Right kidney (tissue), 1 donor: Measurements from ENCODE around the gene FEM1B.

Experiments
- DNase-seq: peaks from one replicate; pipeline ENCODE4 v3.0.0-alpha.2; 2016

Gene FEM1B

GRCh38 chr15:68322796-68323195, 45.3 kb downstream of the FEM1B start:
- no peak for DNase-seq

GRCh38 chr15:68325726-68326125, 48.2 kb downstream of the FEM1B start:
- DNase-seq, result no peak

- DNase-seq, result no peak
Measured at GRCh38 chr15:68326711-68327354, 49.3 kb downstream of the FEM1B start.

GRCh38 chr15:68328443-68328842, 50.9 kb downstream of the FEM1B start:
- no peak for DNase-seq

GRCh38 chr15:68328964-68329363, 51.4 kb downstream of the FEM1B start:
- DNase-seq, result no peak

GRCh38 chr15:68330416-68330815, 52.9 kb downstream of the FEM1B start:
- no peak for DNase-seq

GRCh38 chr15:68330901-68331300, 53.4 kb downstream of the FEM1B start:
- no peak for DNase-seq

GRCh38 chr15:68332266-68332665, 54.7 kb downstream of the FEM1B start:
- no peak for DNase-seq

GRCh38 chr15:68333775-68334470, 56.4 kb downstream of the FEM1B start:
- no peak for DNase-seq

GRCh38 chr15:68334661-68335124, 57.1 kb downstream of the FEM1B start:
- no peak for DNase-seq

- no peak for DNase-seq
Measured at GRCh38 chr15:68335251-68335650, 57.7 kb downstream of the FEM1B start.

GRCh38 chr15:68335655-68336054, 58.1 kb downstream of the FEM1B start:
- no peak for DNase-seq

GRCh38 chr15:68336516-68336915, 59.0 kb downstream of the FEM1B start:
- no peak for DNase-seq

GRCh38 chr15:68337826-68338225, 60.3 kb downstream of the FEM1B start:
- no peak for DNase-seq

GRCh38 chr15:68339481-68339880, 61.9 kb downstream of the FEM1B start:
- DNase-seq, result no peak

- no peak for DNase-seq
Measured at GRCh38 chr15:68340726-68341671, 63.5 kb downstream of the FEM1B start.

GRCh38 chr15:68341760-68342725, 64.5 kb downstream of the FEM1B start:
- DNase-seq, result no peak

GRCh38 chr15:68343579-68344225, 66.2 kb downstream of the FEM1B start:
- DNase-seq, result no peak

- no peak for DNase-seq
Measured at GRCh38 chr15:68344600-68344999, 67.1 kb downstream of the FEM1B start.
